A549 (cell line): ENCODE measurements around the gene ADAM12.
A peak's percentile ranks its signal among the peaks of the same experiment; 100 is the strongest.

Experiments used
- EHMT2 ChIP-seq: fragments of 200-600 bp; sonication (generic); IDR thresholded peaks from 2 replicates; pipeline ENCODE4 v1.6.1; 2016; ENCODE audit warnings: antibody characterized with exemption, low read depth, mild to moderate bottlenecking, moderate library complexity
- HDAC2 ChIP-seq: fragments of 200-600 bp; sonication (generic); IDR thresholded peaks from 2 replicates; pipeline ENCODE4 v1.6.1; 2016
- KDM5A ChIP-seq: fragments of 200-600 bp; sonication (generic); IDR thresholded peaks from 2 replicates; pipeline ENCODE4 v1.6.1; 2016; ENCODE audit warnings: antibody characterized with exemption, mild to moderate bottlenecking
- MAFK ChIP-seq: fragments of 450-650 bp; IDR thresholded peaks from 2 replicates; pipeline ENCODE4 v1.6.1; 2014; ENCODE audit not compliant: partially characterized antibody
- NFE2L2 ChIP-seq: fragments of 150-350 bp; conservative IDR thresholded peaks from 2 replicates; pipeline ENCODE4 v1.6.1; 2014; ENCODE audit warnings: low read length
- PHF8 ChIP-seq: fragments of 200-600 bp; sonication (generic); IDR thresholded peaks from 2 replicates; pipeline ENCODE4 v1.6.1; 2016; ENCODE audit warnings: low read depth, mild to moderate bottlenecking, antibody characterized with exemption, moderate library complexity, borderline replicate concordance
- POLR2A ChIP-seq: IDR thresholded peaks from 2 replicates; pipeline ENCODE4 v1.6.1; 2012; ENCODE audit warnings: mild to moderate bottlenecking, low read length
- RFX5 ChIP-seq: fragments of 450-650 bp; IDR thresholded peaks from 2 replicates; pipeline ENCODE4 v1.7.1; 2014; ENCODE audit warnings: antibody characterized with exemption, mild to moderate bottlenecking, moderate library complexity
- TP53 ChIP-seq: fragments of 250-450 bp; sonication (Bioruptor Pico); IDR thresholded peaks from 2 replicates; pipeline ENCODE4 v1.5.0; 2021; ENCODE audit warnings: mild to moderate bottlenecking, moderate library complexity
- ZFP36 ChIP-seq: fragments of 450-650 bp; IDR thresholded peaks from 2 replicates; pipeline ENCODE4 v1.6.1; 2014; ENCODE audit warnings: borderline replicate concordance; ENCODE audit not compliant: partially characterized antibody
- TF ChIP-seq, protein P1 (sequence below): fragments of >200 bp; sonication (Bioruptor Twin); formaldehyde crosslinking; IDR thresholded peaks from 3 replicates; pipeline ENCODE4 v1.5.1; 2016
- TF ChIP-seq, protein P2 (sequence below): fragments of 200-600 bp; sonication (generic); IDR thresholded peaks from 2 replicates; pipeline ENCODE4 v1.6.1; 2016; ENCODE audit warnings: antibody characterized with exemption, mild to moderate bottlenecking, moderate library complexity

DNA sequence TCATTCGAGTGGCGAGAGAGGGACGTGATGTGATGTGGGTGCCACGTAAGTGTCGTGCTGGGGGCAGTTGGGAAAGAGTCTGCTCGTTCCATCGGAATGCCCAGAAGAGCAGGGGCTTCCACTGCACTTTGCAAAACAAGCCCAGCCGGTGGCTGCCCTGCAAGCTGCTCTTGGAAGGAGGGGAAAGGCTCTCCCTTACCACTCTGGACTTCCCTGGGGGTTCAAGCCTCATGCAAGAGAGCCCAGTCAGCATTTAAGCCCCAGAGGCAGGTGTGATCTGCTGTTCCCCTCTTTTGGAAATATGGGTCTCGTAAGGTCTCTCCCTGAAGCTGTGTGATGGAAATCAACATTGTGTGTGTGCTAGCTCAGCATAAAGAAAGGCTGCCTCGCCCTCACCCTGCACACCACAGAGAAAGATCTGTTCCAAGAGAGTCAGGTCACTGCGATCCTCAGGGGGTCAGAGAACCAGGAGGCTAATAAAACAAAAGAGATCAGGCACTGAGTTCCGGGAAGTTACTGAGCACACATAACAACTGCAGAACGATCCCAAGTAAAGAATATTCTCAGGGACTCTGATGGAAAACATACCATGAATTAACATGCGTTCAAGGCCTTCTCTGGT lies 212.5 kb downstream of the ADAM12 start:
- no peak for TF ChIP-seq POLR2A
- TF ChIP-seq, protein P1, sequence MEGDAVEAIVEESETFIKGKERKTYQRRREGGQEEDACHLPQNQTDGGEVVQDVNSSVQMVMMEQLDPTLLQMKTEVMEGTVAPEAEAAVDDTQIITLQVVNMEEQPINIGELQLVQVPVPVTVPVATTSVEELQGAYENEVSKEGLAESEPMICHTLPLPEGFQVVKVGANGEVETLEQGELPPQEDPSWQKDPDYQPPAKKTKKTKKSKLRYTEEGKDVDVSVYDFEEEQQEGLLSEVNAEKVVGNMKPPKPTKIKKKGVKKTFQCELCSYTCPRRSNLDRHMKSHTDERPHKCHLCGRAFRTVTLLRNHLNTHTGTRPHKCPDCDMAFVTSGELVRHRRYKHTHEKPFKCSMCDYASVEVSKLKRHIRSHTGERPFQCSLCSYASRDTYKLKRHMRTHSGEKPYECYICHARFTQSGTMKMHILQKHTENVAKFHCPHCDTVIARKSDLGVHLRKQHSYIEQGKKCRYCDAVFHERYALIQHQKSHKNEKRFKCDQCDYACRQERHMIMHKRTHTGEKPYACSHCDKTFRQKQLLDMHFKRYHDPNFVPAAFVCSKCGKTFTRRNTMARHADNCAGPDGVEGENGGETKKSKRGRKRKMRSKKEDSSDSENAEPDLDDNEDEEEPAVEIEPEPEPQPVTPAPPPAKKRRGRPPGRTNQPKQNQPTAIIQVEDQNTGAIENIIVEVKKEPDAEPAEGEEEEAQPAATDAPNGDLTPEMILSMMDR: no peak
- TF ChIP-seq PHF8: no peak
- TF ChIP-seq KDM5A: no peak
- no peak for TF ChIP-seq EHMT2
- no peak for TF ChIP-seq TP53 (CRISPR knock-in tag)
- no peak for TF ChIP-seq RFX5
- TF ChIP-seq, protein P2, sequence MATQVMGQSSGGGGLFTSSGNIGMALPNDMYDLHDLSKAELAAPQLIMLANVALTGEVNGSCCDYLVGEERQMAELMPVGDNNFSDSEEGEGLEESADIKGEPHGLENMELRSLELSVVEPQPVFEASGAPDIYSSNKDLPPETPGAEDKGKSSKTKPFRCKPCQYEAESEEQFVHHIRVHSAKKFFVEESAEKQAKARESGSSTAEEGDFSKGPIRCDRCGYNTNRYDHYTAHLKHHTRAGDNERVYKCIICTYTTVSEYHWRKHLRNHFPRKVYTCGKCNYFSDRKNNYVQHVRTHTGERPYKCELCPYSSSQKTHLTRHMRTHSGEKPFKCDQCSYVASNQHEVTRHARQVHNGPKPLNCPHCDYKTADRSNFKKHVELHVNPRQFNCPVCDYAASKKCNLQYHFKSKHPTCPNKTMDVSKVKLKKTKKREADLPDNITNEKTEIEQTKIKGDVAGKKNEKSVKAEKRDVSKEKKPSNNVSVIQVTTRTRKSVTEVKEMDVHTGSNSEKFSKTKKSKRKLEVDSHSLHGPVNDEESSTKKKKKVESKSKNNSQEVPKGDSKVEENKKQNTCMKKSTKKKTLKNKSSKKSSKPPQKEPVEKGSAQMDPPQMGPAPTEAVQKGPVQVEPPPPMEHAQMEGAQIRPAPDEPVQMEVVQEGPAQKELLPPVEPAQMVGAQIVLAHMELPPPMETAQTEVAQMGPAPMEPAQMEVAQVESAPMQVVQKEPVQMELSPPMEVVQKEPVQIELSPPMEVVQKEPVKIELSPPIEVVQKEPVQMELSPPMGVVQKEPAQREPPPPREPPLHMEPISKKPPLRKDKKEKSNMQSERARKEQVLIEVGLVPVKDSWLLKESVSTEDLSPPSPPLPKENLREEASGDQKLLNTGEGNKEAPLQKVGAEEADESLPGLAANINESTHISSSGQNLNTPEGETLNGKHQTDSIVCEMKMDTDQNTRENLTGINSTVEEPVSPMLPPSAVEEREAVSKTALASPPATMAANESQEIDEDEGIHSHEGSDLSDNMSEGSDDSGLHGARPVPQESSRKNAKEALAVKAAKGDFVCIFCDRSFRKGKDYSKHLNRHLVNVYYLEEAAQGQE: no peak
- TF ChIP-seq MAFK: peak; percentile 54
- TF ChIP-seq ZFP36: no peak
- TF ChIP-seq NFE2L2: no peak
- no peak for TF ChIP-seq HDAC2
